Stimulated activated CD8-positive, alpha-beta memory T cell treated with anti-CD3 and anti-CD28 coated beads, Interleukin-7, amount 100 ng/mL, for 4 hours (primary cell): Measurements from ENCODE around the gene EGR1.

Source experiments
- DNase-seq, 2 donors: peaks; one replicate each; pipeline ENCODE4 v3.0.0-alpha.2; 2020; ENCODE audit warnings: low read depth in 2 of 2

Gene EGR1

GRCh38 chr5:138465261-138466124 is at the start of gene EGR1:
Gene EGR1, plus strand, starts transcription at chr5:138465479. Its CDS starts 283 bp downstream, at chr5:138465762.
- peak; percentile 93 to 96 for DNase-seq

GRCh38 chr5:138418444-138418843 is 46.8 kb upstream of the EGR1 start:
- no peak for DNase-seq

GRCh38 chr5:138425079-138425478 is 40.2 kb upstream of the EGR1 start:
- no peak for DNase-seq

DNA sequence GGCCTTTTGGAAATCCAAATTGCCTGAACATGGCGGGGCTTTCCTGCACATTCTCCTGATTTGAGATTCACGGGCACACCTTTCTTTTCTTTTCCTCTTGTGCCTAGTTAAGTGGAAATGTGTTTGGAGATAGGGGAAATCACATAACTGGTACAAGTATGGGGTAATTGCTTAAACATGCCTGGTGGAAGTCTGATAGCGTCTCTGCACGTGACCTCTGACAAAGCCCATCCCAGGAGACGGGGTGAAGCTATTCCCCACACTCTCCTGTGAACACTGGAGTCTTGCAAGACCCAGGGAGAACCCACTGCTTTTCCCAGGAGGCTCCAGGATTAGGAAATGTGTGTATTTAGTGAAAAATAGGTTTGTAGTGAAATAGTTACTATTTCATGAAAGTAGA is 29.3 kb upstream of the EGR1 start:
- DNase-seq: no peak

DNA sequence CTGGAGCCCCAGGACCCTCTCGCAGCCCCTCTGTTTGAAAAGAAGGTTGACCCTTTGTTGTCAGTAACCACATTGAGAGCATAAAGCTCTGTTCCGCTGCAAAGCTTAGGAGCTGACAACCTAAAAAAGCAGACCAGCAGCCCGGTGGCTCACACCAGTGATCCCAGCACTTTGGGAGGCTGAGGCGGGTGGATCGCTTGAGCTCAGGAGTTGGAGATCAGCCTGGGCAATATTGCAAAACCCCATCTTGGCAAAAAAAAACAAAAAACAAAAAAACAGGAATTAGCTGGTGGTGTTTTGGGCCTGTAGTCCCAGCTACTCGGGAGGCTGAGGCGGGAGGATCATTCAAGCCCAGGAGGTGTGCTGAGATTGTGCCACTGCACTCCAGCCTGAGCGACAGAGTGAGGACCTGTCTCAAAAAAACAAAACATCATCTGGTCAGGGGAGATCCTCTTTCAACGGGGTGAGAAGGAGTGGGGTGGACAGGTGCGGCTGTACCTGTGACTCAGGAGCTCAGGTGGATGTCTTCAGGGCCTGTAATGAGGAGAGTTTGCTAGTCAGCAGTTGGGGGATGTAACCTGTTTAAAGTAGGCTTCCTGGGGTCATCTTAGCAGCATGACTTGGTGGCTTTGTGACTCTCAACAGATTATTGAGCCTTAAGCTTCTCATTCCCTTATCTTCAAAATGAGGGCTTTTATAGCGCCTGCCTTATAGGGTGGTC is 27.1 kb upstream of the EGR1 start:
- no peak for DNase-seq

GRCh38 chr5:138438724-138439476 is 26.4 kb upstream of the EGR1 start, which contains the start of gene REEP2:
Gene REEP2, plus strand, starts transcription at chr5:138439057. Its CDS starts 152 bp downstream, at chr5:138439209.
- peak; percentile 27 to 69 for DNase-seq

- no peak for DNase-seq
Measured at GRCh38 chr5:138439477-138440158, 25.7 kb upstream of the EGR1 start.

- DNase-seq: no peak
Measured at GRCh38 chr5:138440159-138441073, 24.9 kb upstream of the EGR1 start.

DNA sequence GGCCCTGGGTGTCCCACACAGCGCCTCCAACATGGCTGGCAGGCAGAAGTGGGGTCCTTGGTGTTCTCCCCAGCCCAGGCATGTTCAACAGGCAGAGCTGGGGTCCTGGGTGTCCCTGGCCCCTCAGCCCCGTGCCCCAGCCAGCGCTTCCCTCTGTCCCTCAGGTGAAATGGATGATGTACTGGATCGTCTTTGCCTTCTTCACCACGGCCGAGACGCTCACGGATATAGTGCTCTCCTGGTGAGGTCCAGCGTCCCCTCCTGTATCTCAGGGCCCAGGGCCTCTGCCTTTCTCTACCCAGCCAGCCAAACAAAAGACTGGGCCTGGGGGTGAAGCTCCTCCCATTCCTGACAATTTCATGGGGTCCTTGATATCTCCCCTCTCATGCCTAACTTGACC is 24.1 kb upstream of the EGR1 start:
- DNase-seq: no peak

- DNase-seq: no peak
Measured at GRCh38 chr5:138444078-138444773, 21.1 kb upstream of the EGR1 start.

DNA sequence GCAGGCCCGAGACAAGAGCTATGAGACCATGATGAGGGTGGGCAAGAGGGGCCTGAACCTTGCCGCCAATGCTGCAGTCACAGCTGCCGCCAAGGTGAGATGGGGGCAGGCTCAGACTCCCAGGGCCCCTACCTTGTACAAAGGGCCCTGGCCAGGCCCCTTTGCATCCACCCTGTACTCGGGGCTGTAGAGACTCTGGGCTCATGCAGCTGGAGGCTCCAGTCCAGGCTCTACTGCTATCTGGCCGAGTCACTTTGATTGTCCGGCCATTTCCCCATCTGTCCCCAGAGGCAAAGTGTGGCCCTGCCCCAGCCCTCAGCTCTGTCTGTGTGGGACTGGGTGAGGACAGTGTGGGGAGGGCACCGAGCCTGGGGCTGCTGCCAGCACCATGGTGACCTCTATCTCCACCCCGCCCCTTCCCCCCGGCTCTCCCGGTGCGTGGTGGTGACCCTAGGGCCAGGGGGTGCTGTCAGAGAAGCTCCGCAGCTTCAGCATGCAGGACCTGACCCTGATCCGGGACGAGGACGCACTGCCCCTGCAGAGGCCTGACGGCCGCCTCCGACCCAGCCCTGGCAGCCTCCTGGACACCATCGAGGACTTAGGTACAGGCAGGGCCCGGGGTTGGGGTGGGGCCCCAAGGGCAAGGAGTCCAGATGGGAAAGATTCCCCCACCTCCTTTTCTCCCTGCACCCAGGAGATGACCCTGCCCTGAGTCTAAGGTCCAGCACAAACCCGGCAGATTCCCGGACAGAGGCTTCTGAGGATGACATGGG is 20.3 kb upstream of the EGR1 start:
- no peak for DNase-seq

DNA sequence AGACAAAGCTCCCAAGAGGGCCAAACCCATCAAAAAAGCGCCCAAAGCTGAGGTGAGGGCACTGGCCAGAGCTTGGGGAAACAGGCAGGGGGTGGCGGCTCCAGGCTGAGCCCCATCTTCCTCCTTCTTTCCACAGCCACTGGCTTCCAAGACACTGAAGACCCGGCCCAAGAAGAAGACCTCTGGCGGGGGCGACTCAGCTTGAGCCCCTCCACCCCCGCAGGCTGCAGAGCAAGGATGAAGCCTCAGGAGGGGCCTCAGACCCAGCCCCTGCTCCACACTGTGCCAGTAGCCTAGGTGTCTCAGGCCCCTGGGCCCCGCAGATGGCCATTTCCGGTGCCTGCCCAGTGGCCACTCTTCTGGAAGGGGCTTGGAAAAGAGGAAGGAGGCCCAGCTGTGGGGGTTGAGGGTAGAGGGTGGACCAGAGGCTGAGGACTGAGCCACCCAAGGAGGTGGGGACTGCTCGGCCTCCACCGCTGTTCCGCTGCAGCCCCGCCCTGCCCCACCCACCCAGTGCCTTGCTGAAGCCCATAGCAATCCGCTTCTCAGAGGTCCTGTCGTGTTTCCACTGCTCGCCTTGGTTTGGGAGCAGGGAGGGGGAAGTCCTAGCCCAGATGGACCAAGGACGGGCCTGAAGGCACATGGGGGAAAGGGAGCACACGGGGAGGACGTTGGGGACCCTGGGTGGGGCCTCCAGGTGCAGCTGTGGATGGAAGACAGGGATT is 19.6 kb upstream of the EGR1 start:
- DNase-seq: no peak

- no peak for DNase-seq
Measured at GRCh38 chr5:138448070-138448469, 17.2 kb upstream of the EGR1 start.

- no peak for DNase-seq
Measured at GRCh38 chr5:138448481-138449398, 16.5 kb upstream of the EGR1 start.

DNA sequence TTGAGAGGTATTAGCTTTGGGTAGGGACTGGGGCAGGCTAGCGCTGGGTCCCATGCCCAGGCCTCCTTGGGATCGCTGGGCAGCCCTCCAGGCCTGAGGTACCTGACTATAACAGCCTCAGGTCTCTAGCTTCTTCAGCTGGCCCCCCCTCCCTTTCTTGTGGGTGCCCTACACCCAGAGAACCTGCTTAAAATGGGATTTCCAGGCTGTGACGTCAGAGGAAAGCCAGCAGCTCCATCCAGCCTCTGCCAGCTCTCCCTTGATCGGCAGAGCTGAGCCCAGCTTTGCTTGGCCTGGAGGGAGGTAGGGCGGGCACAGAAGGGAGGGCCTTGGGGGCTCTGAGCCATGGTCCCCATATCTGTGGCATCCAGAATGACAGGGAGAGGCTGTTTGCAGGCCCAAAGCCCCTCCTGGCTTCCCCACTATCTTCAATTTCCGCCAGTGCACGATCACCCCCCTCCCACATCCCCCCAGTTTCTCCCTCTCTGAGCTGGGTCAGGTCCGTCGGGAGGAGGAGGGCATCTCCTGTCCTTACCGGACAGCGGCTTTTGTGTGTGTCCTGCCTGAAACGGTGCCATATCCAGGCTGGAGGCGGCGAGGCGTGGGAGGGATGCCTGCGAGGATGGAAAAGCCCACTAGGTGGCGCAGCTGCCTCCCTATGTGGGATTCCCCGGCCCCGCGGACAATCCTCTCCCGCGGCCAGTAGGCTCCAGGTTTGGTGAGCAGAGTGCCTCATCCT is 15.6 kb upstream of the EGR1 start:
- peak; percentile 60 to 63 for DNase-seq

DNA sequence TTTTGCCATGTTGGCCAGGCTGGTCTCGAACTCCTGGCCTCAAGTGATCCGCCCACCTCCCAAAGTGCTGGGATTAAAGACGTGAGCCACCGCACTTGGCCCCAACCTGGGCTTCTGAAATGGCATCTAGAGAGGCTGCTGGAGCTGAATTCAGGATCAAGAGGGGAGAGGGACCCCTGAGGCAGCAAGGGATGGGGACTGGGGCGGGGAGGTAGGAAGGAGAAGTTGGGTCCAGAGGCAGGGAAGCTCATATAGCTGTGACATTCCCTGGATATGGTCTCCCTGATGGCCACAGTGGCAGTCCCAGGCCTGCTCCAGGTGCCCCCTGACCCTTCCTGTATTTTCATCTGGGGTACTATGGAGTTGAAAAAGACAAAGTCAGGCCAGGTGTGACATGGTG is 14.3 kb upstream of the EGR1 start:
- no peak for DNase-seq

DNA sequence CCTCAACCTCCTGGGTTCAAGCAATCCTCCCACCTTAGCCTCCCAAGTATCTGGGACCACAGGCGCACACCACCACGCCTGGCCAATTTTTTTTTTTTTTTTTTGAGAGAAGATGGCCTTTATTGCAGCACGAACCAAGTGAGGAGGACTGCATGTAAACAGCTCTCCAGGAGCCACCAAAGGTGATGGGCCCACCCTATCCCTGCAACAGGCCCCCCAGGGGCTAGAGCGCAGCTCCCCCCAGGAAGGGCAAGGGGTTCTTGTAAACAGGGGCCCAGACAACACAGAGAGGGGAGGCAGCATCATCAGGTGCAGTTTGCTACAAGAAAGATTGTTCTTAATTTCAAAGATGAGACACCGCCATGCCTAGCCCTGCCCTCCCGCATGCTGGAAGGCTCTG is 12.6 kb upstream of the EGR1 start:
- DNase-seq: no peak
